Loucy (cell line): ENCODE data around the gene ZNF365.

Source experiments
- H2AFZ ChIP-seq: fragments of 200-600 bp; sonication (generic); 2 replicates; pipeline ENCODE4 v1.6.0; 2016; ENCODE audit warnings: antibody characterized with exemption, mild to moderate bottlenecking, low read length, moderate library complexity
- H3F3A ChIP-seq: fragments of 200-600 bp; 2 replicates; pipeline ENCODE4 v1.6.0; 2016; ENCODE audit warnings: antibody characterized with exemption, low read depth, mild to moderate bottlenecking
- H3K27me3 ChIP-seq: fragments of 200-600 bp; sonication (generic); 2 replicates; pipeline ENCODE4 v1.6.1; 2014; ENCODE audit warnings: low read length, mild to moderate bottlenecking; ENCODE audit not compliant: insufficient read depth, poor library complexity, severe bottlenecking
- H3K36me3 ChIP-seq: fragments of 200-600 bp; sonication (generic); 2 replicates; pipeline ENCODE4 v1.6.1; 2016; ENCODE audit warnings: low read length; ENCODE audit not compliant: insufficient read depth
- H3K4me1 ChIP-seq: fragments of 200-600 bp; sonication (generic); 2 replicates; pipeline ENCODE4 v1.5.1; 2014; ENCODE audit warnings: low read length, mild to moderate bottlenecking; ENCODE audit not compliant: insufficient read depth, poor library complexity, severe bottlenecking
- H3K4me2 ChIP-seq: fragments of 200-600 bp; sonication (generic); 2 replicates; pipeline ENCODE4 v1.6.0; 2014; ENCODE audit warnings: antibody characterized with exemption, low read length, low read depth, mild to moderate bottlenecking; ENCODE audit not compliant: poor library complexity, severe bottlenecking
- H3K4me3 ChIP-seq: fragments of 200-600 bp; sonication (generic); 2 replicates; pipeline ENCODE4 v1.5.1; 2014; ENCODE audit warnings: low read length, mild to moderate bottlenecking, mixed read lengths; ENCODE audit not compliant: poor library complexity, severe bottlenecking
- H3K79me2 ChIP-seq: fragments of 200-600 bp; sonication (generic); 2 replicates; pipeline ENCODE4 v1.6.1; 2014; ENCODE audit warnings: low read length; ENCODE audit not compliant: insufficient read depth
- H3K9ac ChIP-seq: fragments of 200-600 bp; sonication (generic); 2 replicates; pipeline ENCODE4 v1.6.0; 2014; ENCODE audit warnings: mild to moderate bottlenecking, low read depth, low read length, moderate library complexity; ENCODE audit not compliant: poor library complexity, severe bottlenecking
- H3K9me2 ChIP-seq: fragments of 200-600 bp; sonication (generic); replicated peaks from 2 replicates; pipeline ENCODE4 v1.6.1; 2016; ENCODE audit warnings: low read depth, low read length, mixed read lengths
- H3K9me3 ChIP-seq: fragments of 200-600 bp; sonication (generic); 2 replicates; pipeline ENCODE4 v1.6.1; 2014; ENCODE audit warnings: mild to moderate bottlenecking, antibody characterized with exemption, low read length, low read depth; ENCODE audit not compliant: insufficient read depth
- H4K20me1 ChIP-seq: fragments of 200-600 bp; sonication (generic); 2 replicates; pipeline ENCODE4 v1.6.0; 2014; ENCODE audit warnings: antibody characterized with exemption, low read length, mild to moderate bottlenecking; ENCODE audit not compliant: insufficient read depth, poor library complexity, severe bottlenecking
- CTCF ChIP-seq: fragments of 200-600 bp; sonication (generic); conservative IDR thresholded peaks from 2 replicates; pipeline ENCODE4 v1.5.1; 2014; ENCODE audit warnings: mild to moderate bottlenecking, antibody characterized with exemption, low read length
- EZH2phosphoT487 ChIP-seq: fragments of 200-600 bp; IDR thresholded peaks from 2 replicates; pipeline ENCODE4 v1.6.1; 2018; ENCODE audit warnings: antibody characterized with exemption, mild to moderate bottlenecking, moderate library complexity, borderline replicate concordance

Gene ZNF365

DNA sequence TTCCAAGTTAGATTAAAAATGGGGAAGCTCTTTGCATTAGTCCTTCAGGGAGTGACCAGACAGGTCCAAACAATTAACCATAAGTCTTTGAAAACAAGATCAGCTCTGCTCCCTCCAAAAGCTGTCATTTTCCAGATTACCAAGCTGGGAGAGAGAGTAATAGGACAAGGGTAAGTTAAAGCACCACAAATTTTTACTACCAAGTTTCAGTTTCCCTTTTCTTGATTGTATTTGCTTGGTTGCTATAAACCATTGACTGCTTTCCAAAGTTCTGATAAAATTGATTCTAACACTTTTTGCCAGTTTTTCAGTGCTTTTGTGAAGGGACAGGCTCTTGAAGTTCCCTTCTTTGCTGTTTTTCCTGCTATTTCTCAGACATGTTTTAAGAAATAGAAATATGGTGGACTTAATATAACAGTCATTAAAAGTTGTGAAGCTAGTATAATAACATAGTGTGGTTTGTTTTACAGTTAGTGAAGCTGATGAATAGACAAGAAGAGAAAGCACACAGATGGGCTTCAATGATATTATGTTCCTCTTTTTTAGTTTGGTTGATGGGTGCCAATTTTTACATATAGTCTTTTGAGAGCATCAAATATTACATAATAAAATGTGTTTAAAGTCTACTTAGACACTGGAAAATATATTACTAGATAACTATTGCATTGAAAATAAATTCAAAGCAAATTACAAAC, 40.0 kb upstream of the ZNF365 start:
- no peaks in the 10 kb centered on the region for H3F3A ChIP-seq
- no peaks in the 10 kb centered on the region for H3K9me2 ChIP-seq
- H3K4me1 ChIP-seq: peaks cover 11% of the 10 kb centered on the region
- no peak overlapping the region for H3K9ac ChIP-seq
- no peaks in the 10 kb centered on the region for H3K27me3 ChIP-seq
- H3K4me3 ChIP-seq: no peak overlapping the region
- H3K36me3 ChIP-seq: no peaks in the 10 kb centered on the region
- H2AFZ ChIP-seq: no peak overlapping the region
- no peak overlapping the region for H3K4me2 ChIP-seq
- H3K79me2 ChIP-seq: no peaks in the 10 kb centered on the region
- no peaks in the 10 kb centered on the region; the same call in 1 of the 2 replicates for H3K9me3 ChIP-seq
- H4K20me1 ChIP-seq: no peaks in the 10 kb centered on the region
- TF ChIP-seq EZH2phosphoT487: no peak

- TF ChIP-seq CTCF (no peak), EZH2phosphoT487 (no peak)
- Histone ChIP-seq H3K4me2 (no peak overlapping the region), H3K4me1 (peaks cover 10% of the 10 kb centered on the region), H3K9ac (no peak overlapping the region), H3K27me3 (no peaks in the 10 kb centered on the region), H3K36me3 (no peaks in the 10 kb centered on the region), H3K9me2 (no peaks in the 10 kb centered on the region), H3K4me3 (no peak overlapping the region), H4K20me1 (no peaks in the 10 kb centered on the region), H2AFZ (no peak overlapping the region), H3K79me2 (no peaks in the 10 kb centered on the region), H3K9me3 (no peaks in the 10 kb centered on the region; the same call in 1 of the 2 replicates), H3F3A (no peaks in the 10 kb centered on the region)
These were observed 38.8 kb upstream of the ZNF365 start for GRCh38 chr10:62335326-62335725.

- Histone ChIP-seq H3K4me3 (no peak overlapping the region), H3K9ac (no peak overlapping the region), H4K20me1 (no peaks in the 10 kb centered on the region), H3K4me1 (peaks cover 7% of the 10 kb centered on the region), H3K27me3 (no peaks in the 10 kb centered on the region), H3K79me2 (no peaks in the 10 kb centered on the region), H3F3A (no peaks in the 10 kb centered on the region), H3K9me2 (no peaks in the 10 kb centered on the region), H3K4me2 (no peak overlapping the region), H2AFZ (no peak overlapping the region), H3K36me3 (no peaks in the 10 kb centered on the region), H3K9me3 (peaks cover 6% of the 10 kb centered on the region; the same call in 1 of the 2 replicates)
- no peak for TF ChIP-seq CTCF
These were observed 37.8 kb upstream of the ZNF365 start for GRCh38 chr10:62336404-62336803.

GRCh38 chr10:62341419-62341818, 32.8 kb upstream of the ZNF365 start:
- no peaks in the 10 kb centered on the region for H4K20me1 ChIP-seq

More at GRCh38 chr10:62341419-62341818, 32.8 kb upstream of the ZNF365 start:
- Histone ChIP-seq H3K36me3 (no peaks in the 10 kb centered on the region), H3K4me1 (no peaks in the 10 kb centered on the region), H3K9me3 (peaks cover 36% of the 10 kb centered on the region), H3K27me3 (no peaks in the 10 kb centered on the region), H3K9me2 (no peaks in the 10 kb centered on the region), H3K4me3 (no peak overlapping the region), H2AFZ (no peak overlapping the region), H3K9ac (no peak overlapping the region), H3K79me2 (no peaks in the 10 kb centered on the region), H3F3A (no peaks in the 10 kb centered on the region), H3K4me2 (no peak overlapping the region)
- no peak for TF ChIP-seq EZH2phosphoT487
- no peak for TF ChIP-seq CTCF
